Measurements from ENCODE around the gene MT1E.
"Not testable (repeated sequence)": the region's sequence is repeated elsewhere in the genome, so short reads cannot be mapped to it uniquely, and the experiment has no call there.

The MT1E gene

DNA sequence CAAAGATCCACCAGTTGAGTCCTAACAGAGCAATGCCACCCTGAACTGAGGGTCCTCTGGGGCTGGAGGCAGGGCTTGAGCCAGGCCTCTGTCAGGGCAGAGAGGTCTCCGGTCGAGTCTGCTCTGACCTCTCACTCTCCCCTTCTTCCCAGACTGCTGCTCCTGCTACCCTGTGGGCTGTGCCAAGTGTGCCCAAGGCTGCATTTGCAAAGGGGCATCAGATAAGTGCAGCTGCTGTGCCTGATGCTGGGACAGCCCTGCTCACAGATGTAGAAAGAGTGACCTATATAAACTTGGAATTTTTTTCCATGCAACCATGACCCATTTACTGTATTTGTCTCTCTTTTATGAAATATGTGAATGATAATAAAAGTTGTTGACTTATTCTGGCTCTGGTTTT is 23.7 kb downstream of the MT1E start:
- no peak for DNase-seq

DNA sequence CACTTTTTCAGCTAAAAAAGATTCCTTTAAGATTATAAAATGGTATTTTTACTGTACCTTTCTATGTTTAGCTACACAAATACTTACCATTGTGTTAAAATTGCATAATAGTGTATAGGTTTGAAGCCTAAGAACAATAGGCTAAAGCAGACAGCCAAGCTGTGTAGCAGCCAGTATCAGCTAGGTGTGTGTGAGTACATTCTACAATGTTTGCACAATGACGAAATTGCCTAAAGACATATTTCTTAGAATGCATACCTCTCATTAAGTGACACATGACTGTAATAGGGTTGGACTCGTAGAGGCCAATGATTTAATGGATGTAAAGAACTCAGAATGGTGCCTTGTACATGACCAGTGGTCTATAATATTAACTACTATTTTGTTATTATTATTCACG is 24.2 kb downstream of the MT1E start:
- DNase-seq, result no peak

DNA sequence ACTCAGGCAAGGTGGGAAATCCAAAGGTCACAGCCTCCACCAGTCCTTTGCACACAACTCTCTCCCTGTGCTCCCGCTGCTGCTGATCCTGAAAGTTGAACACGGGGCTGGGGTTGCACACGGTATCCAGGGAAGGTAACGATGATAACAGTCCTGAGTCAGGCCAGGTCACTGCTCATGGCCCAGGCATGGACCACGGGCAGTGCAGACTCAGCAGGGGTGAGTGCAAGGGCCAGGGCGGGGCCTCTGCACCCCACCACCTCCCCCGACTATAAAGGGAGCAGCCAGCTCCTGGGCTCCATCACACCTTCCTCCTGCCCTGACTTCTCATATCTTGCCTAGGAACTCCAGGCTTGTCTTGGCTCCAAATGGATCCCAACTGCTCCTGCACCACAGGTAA is 26.0 kb downstream of the MT1E start, which contains the start of gene MT1B:
TSS of gene MT1B (plus strand) at position 301 of the 400 bp plus-strand sequence. CDS start at position 369, 68 bp downstream.
- no peak for DNase-seq

DNA sequence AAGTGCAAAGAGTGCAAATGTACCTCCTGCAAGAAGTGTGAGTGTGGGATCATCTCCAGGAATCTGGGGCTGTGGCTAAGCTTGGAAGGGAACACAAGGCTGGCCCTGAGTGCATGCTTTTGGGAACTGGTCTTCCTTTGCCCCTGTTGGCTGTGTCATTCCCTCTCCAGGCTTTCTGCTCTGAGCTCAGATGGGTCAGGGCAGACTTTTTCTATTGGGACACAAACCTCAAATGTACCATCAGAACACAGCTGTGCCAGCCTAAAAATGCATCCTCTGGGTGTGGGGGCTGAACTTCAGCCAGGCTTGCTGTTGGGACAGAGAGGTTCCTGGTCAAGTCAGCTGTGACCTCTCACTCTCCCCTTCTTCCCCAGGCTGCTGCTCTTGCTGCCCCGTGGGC is 27.0 kb downstream of the MT1E start:
- no peak for DNase-seq

DNA sequence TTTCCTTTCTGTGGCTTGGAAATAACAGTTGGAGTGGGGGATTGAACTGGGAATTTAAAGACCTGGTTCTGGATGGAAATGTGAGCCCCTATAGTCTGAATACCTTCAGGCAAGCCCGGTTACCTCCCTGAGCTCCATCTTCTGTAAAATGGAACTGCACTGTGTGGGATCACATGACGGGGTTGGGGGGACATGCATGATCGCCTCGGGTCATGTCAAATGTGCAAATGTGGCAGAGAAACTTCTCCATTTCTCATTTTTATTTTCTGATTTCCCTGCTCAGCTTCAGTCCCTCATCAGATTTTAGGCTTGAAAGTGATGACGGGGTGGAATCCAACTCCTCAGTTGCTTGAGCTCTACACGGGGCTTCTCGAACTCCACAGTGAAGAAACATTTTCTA is 27.6 kb downstream of the MT1E start:
- DNase-seq, result no peak

DNA sequence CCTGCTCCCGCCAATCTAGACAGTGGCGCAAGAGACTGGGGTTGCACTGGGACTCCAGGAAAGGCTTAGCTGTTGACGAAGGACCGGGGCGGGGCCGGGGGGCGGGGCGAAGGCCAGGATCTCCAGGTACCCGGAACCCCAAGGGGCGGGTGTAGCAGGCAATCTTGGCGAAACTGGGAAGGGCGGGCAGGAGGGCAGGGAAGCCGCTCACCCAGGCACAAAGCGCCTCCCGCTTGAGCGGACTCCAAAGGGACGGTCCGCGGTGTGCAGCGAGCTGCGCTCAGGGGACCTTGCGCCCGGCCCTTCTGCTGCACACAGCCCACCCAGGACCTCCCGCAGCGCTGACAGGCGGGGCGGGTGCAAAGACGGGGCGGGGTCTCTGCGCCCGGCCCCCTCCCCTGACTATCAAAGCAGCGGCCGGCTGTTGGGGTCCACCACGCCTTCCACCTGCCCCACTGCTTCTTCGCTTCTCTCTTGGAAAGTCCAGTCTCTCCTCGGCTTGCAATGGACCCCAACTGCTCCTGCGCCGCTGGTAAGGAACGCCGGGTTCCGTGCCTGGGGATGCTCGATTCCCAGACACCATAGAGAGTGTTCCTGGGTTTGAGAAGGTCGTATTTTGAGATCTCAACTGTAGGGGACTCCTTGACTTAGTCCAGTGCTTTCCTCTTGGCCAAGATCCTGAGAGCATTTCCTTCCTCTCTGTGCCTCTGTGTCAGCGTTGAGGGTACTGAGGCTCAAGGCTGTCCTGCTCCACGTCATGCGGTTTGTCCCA is 32.2 kb downstream of the MT1E start, which contains the start of gene MT1F:
TSS of gene MT1F (plus strand) at position 405 of the 772 bp plus-strand sequence. CDS start at position 505, 100 bp downstream.
- peak; percentile 9 for DNase-seq

DNA sequence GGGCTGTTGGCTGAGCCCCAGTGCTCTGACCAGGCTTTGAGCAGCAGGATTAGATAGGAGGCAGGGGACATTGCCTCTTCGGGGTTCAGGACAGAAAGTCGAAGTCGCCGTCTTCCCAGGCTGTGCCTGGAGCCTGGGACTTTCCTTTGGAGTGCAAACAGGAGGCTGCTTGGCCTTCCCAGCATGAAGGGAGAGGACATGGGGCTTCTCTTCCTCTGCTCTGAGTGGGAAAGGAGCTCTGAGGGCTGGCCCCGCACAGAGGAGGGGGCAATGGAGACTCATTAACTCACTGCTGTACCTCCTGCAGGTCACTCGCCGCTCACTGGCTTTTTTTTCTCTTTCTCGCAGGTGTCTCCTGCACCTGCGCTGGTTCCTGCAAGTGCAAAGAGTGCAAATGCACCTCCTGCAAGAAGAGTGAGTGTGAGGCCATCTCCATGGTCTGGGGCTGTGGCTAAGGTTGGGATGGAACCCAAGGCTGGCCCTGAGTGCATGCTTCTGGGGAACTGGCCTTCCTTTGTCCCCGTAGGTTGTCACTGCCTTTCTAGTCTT is 32.8 kb downstream of the MT1E start:
- no peak for DNase-seq

DNA sequence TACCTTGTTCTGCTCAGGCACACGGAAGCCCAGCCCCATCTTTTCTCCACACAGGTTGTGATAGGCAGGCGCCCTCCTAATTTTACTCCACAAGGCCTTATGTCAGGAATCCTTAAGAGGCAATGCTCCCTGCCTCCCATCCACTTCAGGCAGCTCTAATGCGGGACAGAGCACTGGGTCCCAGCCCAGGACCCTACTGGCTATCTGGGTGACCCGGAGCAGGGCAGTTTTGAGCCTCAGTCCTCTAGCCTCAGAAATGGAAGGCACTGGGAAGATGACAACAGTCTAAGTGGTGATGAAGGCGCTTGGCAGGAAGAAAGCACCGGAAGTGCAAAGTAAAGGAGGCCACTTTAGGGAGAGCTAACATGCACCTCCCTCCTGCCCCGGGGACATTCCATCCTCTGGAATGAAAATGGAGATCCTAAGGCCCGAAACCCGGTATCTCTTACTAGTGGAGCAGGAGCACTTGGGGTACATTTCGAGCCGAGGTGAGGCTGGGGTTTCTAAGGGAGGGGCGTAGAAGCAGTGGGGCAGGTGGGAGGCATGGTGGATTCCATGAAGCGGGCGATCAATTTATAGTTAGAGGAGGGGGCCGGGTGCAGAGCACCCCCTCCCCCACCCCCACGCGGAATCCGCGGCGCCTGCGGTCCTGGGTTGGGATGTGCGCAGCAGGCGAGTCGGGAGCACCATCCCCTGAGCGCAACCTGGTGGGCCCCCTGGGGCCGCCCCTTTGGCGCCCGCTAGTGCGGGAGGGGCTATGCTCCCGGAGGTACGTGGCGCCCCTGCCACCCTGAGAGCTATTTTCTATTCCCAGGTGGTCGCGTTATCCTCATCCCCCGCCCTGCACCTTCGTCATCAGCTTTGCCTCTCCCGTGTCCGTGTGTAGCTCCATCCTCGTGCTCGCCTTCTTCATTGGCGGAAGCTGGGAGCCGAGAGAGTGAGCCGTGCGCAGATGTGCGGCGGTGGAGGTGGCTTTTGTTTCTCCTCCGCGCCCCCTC is 37.1 kb downstream of the MT1E start:
- DNase-seq, result no peak

DNA sequence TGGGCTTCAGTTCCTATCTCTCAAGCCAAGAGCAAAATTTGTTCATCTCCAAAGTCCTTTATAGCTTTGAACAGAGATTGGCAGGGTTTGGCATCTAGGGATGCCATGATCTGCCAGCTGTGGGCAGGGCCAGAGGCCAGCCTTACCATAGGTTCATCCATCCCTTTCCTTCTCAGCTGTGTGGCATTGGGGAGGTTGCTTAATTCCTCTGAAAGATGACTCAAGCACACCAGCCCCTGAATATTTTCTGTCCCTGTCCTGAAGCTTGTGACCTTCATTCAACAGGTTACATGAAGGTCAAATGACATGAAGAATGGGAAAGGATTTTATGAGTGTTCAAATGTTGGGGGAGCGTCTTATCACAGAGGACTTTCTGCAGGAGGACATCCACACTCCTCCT is 38.9 kb downstream of the MT1E start:
- no peak for DNase-seq

DNA sequence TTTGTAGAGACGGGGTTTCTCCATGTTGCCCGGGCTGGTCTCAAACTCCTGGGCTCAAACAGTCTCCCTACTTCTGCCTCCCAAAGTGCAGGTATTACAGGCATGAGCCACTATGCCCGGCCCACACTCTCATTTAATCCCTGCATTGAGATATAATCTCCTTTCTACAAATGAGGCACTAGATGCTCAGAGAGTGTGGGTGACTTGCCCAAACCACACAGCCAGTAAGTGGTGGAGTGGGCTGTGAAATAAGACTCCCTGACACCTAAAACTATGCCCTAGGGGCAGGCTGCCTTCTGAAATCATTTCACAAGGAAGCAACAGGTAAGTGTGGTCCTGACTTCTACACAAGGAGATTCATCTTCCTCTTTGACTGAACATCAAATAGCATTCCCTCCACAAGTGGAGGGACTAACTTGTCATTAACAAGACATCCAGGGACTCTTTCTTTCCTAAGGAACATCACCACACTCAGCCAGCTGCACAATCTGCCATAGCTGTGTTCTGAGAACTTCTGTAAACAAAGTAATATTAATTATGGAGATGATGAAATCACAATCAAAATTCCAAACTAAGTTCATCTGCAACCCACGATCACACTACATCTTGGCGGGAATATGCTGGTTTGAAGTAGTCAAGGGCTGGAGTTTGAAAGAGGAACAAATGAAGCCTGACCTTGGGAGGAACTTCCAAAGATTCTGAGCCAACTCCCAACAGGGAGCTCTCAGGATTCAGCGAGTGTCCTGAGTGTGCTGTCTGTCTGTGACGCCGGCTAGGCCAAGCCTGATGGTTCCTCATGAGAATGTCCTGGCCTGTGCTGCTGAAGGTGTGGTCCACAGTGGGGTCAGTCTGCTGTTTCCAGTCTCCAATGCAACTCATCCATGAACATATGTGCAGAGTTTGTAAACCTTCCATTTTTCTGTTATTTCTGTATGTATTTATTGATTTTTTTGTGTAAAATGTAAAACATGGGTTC is 40.0 kb downstream of the MT1E start:
- DNase-seq, result not testable (repeated sequence)

DNA sequence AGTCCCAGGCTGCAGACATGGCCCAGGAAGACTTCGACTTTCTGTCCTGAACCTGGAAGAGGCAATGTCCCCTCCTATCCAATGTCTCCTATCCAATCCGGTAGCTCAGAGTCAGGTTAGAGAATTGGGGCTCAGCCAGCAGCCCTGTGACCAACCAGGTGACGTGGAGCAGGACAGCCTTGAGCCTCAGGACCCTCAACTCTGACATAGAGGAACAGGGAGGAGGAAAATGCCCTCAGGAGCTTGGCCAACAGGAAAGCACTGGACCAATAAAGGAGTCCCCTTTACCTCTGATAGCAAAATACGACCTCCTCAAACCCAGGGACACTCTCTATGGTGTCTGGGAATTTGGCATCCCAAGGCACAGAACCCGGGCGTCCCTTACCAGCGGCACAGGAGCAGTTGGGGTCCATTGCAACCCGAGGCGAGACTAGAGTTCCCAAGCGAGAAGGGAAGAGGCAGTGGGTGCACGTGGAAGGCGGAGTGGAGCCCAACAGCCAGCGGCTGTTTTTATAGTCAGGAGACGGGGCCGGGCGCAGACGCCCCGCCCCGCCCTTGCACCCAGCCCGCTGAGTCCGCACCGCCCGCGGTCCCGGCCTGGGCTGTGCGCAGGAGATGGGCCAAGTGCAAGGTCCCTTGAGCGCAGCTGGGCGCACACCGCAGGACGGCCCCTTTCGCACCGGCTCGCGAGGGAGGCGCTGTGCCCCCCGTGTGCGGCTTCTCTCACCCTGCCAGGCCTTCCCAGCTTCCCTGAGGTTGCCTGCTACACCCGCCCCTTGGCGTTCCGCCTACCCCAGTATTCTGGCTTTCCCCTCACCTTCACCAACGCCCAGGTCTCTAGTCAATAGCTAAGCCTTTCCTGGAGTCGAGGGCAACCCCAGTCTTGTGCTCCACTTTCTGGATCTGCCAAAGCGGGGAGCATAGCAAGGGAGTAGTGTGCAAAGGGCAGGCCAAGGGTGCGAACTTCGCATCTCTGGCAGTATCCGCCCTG is 42.3 kb downstream of the MT1E start, which contains the start of gene MT1G:
TSS of gene MT1G (minus strand) at position 485 of the 991 bp plus-strand sequence. CDS start at position 413, 72 bp downstream.
- peak; percentile 6 for DNase-seq

DNA sequence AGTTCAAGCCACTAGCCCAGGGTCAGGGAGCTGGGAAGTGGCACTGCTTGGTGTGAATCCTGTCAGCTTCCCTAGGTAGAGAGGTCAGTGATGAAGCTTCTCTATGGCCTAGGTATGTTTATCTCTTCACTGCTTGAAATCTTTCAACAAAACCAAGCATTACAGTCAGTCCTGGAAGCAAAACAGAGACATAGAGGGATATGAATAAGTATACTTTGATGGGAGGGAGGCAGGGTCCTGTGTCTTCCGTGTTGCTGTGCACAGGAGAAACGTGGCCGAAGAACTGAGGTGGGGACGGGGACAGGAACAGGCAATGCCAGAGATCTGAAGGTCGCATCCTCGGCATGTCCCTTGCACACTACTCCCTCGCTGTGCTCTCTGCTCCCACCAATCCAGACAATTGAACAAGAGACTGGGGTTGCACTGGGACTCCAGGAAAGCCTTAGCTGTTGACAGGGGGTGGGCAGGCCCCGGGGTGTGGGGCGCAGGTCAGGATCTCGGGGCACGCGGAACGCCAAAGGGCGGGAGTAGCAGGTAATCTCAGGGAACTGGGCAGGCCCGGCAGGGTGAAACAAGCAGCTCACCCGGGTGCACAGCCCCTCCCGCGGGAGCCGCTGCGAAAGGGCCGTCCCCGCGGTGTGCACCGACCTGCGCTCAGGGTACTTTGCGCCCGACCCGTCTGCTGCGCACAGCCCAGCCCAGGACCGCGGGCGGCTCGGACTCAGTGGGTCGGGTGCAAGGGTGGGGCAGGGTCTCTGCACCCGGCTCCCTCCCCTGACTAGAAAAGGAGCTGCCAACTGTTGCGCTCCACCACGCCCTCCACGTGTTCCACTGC is 43.6 kb downstream of the MT1E start, which contains the start of gene MT1H:
TSS of gene MT1H (plus strand) at position 810 of the 835 bp plus-strand sequence. CDS start 71 bp downstream, outside the sequence.
- no peak for DNase-seq

DNA sequence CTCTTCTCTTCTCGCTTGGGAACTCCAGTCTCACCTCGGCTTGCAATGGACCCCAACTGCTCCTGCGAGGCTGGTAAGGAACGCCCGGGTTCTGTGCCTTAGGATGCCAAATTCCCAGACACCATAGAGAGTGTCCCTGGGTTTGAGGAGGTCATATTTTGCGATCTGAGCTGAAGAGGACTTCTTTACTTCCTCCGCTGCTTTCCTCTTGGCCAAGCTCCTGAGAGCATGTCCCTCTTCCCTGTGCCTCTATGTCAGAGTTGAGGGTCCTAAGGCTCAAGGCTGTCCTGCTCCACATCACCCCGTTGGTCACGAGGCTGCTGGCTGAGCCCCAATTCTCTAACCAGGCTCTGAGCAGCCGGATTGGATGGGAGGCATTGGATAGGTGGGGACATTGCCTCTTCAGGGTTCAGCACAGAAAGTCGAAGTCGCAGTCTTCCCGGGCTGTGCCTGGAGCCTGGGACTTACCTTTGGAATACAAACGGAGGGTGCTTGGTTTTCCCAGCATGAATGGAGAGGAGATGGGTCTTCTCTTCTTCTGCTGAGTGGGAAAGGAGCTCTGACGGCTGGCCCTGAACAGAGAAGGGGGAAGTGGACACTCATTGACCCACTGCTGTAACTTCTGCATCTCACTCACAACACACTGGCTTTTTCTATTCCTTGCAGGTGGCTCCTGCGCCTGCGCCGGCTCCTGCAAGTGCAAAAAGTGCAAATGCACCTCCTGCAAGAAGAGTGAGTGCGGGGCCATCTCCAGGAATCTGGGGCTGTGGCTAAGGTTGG is 44.4 kb downstream of the MT1E start:
- DNase-seq, result no peak

DNA sequence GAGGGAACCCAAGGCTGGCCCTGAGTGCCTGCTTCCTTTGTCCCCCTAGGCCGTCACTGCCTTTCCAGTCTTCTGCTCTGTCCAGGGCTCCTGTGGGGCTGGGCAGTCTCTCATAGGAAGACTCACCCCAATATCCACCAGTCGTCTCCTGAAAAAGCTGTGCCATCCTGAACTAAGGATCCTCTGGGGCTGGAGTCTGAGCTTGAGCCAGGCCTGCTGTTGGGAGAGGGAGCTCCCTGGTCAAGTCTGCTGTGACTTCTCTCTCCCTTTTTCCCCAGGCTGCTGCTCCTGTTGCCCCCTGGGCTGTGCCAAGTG is 45.0 kb downstream of the MT1E start:
- no peak for DNase-seq

DNA sequence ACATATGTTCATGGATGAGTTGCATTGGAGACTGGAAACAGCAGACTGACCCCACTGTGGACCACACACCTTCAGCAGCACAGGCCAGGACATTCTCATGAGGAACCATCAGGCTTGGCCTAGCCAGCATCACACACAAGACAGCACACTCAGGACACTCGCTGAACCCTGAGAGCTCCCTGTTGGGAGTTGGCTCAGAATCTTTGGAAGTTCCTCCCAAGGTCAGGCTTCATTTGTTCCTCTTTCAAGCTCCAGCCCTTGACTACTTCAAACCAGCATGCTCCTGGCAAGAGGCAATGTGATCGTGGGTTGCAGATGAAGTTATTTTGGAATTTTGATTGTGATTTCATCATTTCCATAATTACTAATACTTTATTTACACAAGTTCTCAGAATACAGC is 46.1 kb downstream of the MT1E start:
- DNase-seq, result not testable (repeated sequence)

DNA sequence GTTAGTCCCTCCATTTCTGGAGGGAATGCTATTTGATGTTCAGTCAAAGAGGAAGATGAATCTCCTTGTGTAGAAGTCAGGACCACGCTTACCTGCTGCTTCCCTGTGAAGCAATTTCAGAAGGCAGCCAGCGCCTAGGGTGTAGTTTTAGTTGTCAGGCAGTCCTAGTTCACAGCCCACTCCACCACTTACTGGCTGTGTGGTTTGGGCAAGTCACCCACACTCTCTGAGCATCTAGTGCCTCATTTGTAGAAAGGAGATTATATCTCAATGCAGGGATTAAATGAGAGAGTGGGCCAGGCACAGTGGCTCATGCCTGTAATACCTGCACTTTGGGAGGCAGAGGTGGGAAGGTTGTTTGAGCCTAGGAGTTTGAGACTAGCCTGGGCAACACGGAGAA is 46.6 kb downstream of the MT1E start:
- not testable (repeated sequence) for DNase-seq

DNA sequence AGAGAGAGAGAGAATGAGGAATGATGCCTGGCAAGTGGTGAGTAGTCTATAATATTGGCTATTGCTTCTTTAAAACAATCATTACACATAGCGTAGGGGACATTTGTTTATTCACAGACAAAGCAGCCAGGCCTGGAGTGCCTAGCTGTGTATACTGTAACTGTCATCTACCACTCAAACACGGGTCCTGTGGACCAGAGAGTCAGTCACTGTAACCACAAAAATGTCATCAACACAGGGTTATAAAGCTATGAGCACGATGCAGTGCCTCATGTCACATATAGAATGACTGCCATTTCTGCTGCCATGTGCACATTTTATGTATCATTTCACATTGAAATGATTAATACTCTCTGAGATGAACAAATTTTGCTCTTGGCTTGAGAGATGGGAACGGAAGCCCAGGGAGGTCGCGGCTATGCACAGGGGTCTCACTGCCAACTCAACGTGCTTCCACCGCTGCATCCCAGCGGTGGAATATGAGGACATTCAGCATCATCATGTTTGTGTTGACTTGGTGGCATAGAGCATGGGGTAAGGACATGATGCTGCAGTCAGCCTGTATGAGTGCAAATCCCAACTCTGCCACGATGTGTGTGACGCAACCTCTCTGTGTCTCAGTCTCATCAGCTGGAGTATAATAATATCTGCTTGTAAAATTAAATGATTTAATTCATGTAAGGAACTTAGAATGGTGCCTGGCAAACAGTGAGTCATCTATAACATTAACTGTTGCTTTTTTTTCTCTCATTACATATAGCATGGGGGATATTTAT is 47.4 kb downstream of the MT1E start:
- no peak for DNase-seq

DNA sequence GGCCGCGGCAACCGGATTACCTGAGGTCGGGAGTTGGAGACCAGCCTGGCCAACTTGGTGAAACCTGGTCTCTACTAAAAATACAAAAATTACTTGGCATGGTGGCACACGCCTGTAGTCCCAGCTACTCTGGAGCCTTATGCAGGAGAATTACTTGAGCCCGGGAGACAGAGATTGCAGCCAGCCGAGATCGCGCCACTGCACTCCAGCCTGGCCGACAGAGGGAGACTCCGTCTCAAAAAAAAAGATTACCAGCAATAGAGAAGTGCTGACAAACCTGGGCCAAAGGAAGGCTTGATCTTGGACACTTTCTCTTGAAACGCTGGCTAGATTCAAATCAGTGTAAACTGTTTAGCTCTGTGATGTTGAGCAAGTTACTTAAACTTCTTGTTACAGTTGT is 48.3 kb downstream of the MT1E start:
- peak; percentile 33 for DNase-seq
